Astrocyte of the hippocampus (primary cell): ENCODE results near the gene FAM234A.
A peak's percentile ranks its signal among the peaks of the same experiment; 100 is the strongest.
"Not testable (repeated sequence)": the region's sequence is repeated elsewhere in the genome, so short reads cannot be mapped to it uniquely, and the experiment has no call there.

Experiments used
- DNase-seq: peaks from one replicate; pipeline ENCODE4 v3.0.0; 2011; ENCODE audit warnings: low read depth, low spot score

FAM234A gene

GRCh38 chr16:234468-235305, at the start of gene FAM234A:
Gene FAM234A, plus strand, starts transcription at chr16:234821. Its CDS starts 19,593 bp downstream, at chr16:254414.
- peak; percentile 98 for DNase-seq

- no peak for DNase-seq
These were observed 49.4 kb upstream of the FAM234A start for GRCh38 chr16:185213-185612.

GRCh38 chr16:185691-186090, 48.9 kb upstream of the FAM234A start:
- no peak for DNase-seq

GRCh38 chr16:187330-187729, 47.3 kb upstream of the FAM234A start:
- no peak for DNase-seq

GRCh38 chr16:188674-189073, 45.9 kb upstream of the FAM234A start:
- DNase-seq = no peak

GRCh38 chr16:189604-190186, 44.9 kb upstream of the FAM234A start:
- DNase-seq = no peak

GRCh38 chr16:191831-192230, 42.8 kb upstream of the FAM234A start:
- peak; percentile 9 for DNase-seq

- no peak for DNase-seq
These were observed 41.9 kb upstream of the FAM234A start for GRCh38 chr16:192686-193085.

- no peak for DNase-seq
These were observed 41.2 kb upstream of the FAM234A start for GRCh38 chr16:193441-193840.

- peak; percentile 18 for DNase-seq
These were observed 40.1 kb upstream of the FAM234A start for GRCh38 chr16:194516-194915.

GRCh38 chr16:200388-200787, 34.2 kb upstream of the FAM234A start:
- peak; percentile 58 for DNase-seq

- DNase-seq = no peak
These were observed 31.4 kb upstream of the FAM234A start for GRCh38 chr16:203246-203645.

- DNase-seq = not testable (repeated sequence)
These were observed 30.6 kb upstream of the FAM234A start for GRCh38 chr16:204046-204445.

GRCh38 chr16:209359-209758, 25.3 kb upstream of the FAM234A start:
- not testable (repeated sequence) for DNase-seq

- DNase-seq = not testable (repeated sequence)
These were observed 22.9 kb upstream of the FAM234A start for GRCh38 chr16:211631-212180.

GRCh38 chr16:212999-213398, 21.6 kb upstream of the FAM234A start:
- DNase-seq = peak; percentile 30

GRCh38 chr16:220021-220420, 14.6 kb upstream of the FAM234A start:
- no peak for DNase-seq

- no peak for DNase-seq
These were observed 6.3 kb upstream of the FAM234A start for GRCh38 chr16:228151-228851.

- peak; percentile 96 for DNase-seq
These were observed 5.5 kb upstream of the FAM234A start, which contains the start of gene LUC7L for GRCh38 chr16:228852-229730. Gene LUC7L, minus strand, starts transcription at chr16:229449. Its CDS starts 110 bp downstream, at chr16:229339.

- no peak for DNase-seq
These were observed 4.8 kb upstream of the FAM234A start for GRCh38 chr16:229731-230281.

- not testable (repeated sequence) for DNase-seq
These were observed 4.3 kb upstream of the FAM234A start for GRCh38 chr16:230351-230750.
